GM19193 (cell line): ENCODE results near the gene ARL3.

Source experiments
- POLR2A ChIP-seq: IDR thresholded peaks from 4 replicates; pipeline ENCODE4 v1.6.1; 2011; ENCODE audit not compliant: insufficient read depth, insufficient read length; ENCODE audit errors: extremely low read depth

The ARL3 gene

GRCh38 chr10:102630663-102631062 lies 83.5 kb downstream of the ARL3 start:
- TF ChIP-seq POLR2A: no peak

- no peak for TF ChIP-seq POLR2A
Observed at GRCh38 chr10:102629661-102630614, 84.3 kb downstream of the ARL3 start.

GRCh38 chr10:102628451-102628911 lies 85.7 kb downstream of the ARL3 start:
- TF ChIP-seq POLR2A: no peak

- TF ChIP-seq POLR2A: no peak
Observed at GRCh38 chr10:102627736-102628293, 86.4 kb downstream of the ARL3 start.

GRCh38 chr10:102627291-102627735 lies 86.9 kb downstream of the ARL3 start:
- no peak for TF ChIP-seq POLR2A

- no peak for TF ChIP-seq POLR2A
Observed at GRCh38 chr10:102626026-102626685, 88.0 kb downstream of the ARL3 start.

GRCh38 chr10:102624751-102625645 lies 89.2 kb downstream of the ARL3 start:
- no peak for TF ChIP-seq POLR2A

GRCh38 chr10:102624094-102624493 lies 90.1 kb downstream of the ARL3 start:
- no peak for TF ChIP-seq POLR2A
